SKM-1 (cell line): ENCODE results near the gene ZFR2.
A peak's percentile ranks its signal among the peaks of the same experiment; 100 is the strongest.
"Not testable (repeated sequence)": the region's sequence is repeated elsewhere in the genome, so short reads cannot be mapped to it uniquely, and the experiment has no call there.

ENCODE experiments used
- DNase-seq: peaks from one replicate; lab custom pipeline; 2025; ENCODE audit not compliant: unreplicated experiment; lab: John Stamatoyannopoulos, UW

The ZFR2 gene

DNA sequence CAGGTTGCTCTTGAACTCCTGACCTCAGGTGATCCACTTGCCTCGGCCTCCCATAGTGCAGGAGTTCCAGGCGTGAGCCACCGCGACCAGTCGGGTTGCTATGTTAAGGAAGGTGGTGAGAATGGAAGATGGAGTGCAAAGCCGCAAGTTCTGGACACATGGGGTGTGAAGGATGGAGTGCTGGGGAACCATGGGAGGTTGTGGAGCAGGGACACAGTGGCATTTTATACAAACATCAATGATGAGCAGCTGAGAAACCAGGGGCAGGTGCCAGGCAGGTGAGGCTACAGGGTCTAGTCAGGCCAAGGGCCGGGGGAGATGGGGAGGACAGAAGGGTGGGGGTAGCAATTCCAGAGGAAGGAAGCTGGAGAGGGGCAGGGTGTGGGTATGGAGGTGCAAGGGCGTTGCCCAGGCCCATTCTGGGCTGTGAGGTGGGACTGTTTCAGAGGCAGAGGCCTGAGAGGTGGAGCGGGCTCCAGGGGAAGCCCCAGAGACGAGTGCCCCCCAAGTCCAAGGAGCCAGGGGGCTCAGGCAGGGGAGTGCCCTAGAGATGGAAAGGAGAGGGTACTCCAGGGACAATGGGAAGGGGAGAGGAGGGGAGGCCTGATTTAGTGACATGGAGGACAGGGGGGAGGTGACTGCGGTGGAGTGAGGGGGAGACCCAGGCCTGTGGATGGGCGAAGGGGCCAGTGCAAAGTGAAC lies 94.9 kb downstream of the ZFR2 start:
- no peak for DNase-seq

DNA sequence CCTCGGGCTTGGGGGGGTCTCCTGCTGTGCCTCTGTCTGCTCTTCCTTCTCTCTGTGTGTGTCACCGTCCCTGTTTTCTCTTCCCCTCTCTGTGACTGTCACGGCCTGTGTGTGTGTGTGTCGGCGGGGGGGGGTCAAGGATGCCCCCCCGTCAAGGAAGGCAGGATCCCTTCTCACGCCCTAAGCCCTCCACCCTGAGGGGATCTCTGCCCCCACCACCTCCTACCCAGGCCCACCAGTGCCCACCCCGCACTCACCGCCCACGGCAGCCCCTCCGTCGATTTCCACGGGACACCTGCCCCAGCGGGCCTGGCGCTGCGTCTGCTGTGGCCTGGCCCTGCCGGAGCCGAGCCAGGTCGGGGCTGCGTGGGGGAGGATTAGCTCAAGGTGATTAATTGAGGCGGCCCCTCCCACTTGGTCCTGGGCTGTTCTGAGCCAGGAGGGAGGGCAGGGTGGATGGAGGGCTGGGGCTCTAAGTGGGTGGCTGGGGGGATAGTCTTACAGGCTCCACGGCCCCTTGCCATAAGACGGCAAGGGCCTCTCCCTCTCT lies 96.9 kb downstream of the ZFR2 start, which contains the start of gene RAX2:
RAX2 (minus strand) TSS at position 323 of the 550 bp plus-strand sequence. CDS start 486 bp downstream, outside the sequence.
- DNase-seq = no peak

DNA sequence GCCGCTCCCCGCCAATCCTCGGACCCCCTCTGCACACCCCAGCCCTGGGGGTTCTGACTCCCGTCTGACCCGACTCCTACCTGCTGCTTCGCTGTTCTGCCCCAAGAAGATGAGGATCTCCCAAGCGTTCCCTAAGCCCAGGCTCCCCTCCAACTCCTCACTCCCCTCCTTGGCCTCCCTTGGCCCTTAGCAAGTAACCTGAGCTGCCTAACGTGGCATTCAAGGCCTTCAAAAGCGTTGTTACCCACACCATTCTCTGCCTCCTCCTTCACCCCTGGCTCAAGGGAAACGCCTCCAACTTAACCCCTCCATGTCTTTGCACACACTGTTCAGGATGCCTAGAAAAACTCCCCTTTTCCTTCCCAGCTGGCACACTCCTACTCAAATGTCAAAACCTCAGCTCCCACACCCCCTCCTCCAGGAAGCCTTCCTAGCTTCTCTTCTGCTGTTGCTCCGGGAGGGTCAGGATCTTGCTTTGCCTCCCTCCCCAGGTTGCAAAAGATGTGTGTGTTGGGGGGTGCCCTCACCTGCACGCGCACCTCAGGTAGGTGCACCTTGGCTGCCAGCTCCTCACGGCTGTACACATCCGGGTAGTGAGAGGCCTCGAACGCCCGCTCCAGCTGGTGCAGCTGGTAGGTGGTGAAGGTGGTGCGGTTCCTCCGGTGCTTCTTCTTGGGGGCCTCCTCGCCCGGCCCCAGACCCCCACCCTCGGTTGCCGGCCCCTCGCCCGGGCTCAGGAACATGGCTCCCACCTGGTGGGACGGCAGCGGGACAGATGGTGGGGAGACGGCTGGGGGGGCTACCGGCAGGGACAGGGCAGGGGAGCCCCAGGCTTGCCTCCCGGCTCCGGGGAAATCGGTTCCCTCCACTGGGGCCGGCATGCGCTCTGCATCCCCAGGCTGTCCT lies 97.6 kb downstream of the ZFR2 start:
- no peak for DNase-seq

DNA sequence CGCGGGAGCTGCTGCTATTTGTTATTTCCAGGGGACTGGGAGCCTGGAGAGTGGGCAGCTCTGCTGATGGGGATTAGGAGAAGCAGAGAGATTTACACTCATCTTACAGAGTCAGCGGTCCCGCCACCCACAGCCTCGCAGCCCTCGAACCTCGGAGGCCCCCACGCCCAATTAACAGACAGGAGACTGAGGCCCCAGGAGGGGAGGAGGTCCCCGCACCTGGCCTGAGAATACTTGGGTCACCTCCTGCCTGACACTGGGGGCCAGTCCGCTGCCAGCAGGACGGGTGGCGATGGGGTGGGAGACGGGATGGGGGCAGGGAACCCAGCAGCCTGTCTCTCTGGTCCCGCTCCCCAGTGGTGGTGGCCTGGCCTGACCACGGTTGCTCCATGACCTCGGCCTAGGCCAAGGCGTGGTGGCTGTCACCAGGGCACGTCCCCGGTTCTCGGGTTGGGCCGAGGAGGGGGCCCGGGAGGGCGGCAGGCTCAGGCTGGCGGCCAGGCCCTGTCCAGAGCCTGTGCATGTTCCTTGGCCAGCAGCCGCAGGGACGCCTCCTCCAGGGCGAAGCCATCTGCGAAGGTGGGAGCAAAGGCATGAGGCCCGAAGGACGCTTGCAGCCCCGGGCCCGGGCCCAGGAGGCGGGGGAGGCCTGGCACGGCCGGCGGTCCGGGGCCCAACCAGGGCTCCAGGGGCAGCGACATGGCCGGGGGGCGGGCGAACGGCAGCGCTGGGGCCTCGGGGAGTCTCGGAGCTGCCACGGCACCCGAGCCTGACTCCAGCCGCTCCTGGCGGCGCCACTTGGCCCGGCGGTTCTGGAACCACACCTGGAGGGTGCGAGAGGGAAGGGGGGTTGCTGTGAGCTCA lies 98.5 kb downstream of the ZFR2 start:
- DNase-seq = no peak

DNA sequence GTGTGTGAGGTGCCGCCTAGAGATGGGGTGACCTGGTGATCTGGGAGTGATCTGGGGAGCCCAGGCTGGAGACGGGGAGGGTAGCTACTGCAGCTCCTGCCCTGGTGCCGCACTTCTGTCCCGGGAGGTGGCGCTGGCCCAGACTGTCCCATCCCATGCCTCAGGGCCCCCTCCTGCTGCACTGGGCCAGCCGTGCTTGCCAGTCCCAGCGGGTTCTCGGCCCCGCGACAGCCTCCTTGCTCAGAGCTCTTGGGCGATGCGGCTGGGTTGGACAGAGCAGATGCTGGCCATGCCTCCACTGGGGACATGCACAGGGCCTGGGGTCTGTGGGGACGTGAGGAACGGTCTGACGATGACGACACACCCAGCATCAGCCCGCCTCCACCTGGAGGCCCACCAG lies 99.3 kb downstream of the ZFR2 start:
- DNase-seq = no peak

DNA sequence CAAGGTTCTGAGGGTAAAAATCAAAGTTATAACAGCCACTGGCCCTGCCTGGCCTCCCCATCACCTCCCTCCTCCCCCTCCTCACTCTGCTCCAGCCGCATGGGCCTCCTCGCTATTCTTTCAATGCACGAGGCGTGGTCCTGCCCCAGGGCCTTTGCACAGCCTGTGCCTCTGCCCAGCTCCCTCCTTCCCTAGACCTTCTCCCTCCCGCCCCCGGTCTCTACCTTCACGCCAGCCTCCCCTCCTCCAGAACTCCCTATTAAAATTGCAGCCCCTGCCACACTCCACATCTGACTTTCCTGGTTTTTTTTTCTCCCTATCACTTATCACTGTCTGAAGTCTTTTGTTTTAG lies 100.1 kb downstream of the ZFR2 start:
- no peak for DNase-seq

DNA sequence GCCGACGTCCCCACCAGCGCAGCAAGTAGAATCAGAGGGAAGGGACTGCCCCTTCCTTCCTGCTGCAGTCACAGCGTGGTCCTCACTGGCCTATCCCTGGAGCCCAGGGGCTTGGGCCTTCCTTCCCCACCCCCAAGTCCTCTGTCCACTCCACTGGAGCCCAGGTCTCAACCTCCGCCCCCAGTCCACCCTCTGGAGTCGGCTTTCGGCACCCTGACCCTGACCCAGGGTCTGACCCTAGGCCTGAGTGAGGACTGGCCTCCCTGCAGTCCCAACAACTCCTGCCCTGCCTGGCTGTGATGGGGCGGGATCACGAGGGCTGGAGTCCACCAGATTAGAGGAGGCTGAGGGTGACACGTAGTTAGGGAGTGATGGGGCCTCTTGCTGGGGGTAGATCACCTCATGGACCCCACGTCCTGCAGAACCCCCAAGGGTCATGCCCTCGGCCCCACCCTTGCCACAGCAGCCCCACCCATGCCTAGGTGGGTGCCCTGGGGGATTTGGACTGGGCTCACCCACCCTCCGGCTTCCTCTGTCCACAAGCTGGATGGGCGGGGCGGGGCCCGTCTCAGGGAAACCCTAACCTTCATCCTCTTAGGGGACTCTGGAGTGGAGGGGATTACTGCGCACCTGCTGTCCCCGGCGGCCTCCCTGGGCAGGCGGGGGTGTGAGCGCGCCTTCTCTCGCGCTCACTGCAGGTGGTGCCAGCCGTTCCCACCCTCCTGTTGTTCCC lies 100.7 kb downstream of the ZFR2 start:
- no peak for DNase-seq

DNA sequence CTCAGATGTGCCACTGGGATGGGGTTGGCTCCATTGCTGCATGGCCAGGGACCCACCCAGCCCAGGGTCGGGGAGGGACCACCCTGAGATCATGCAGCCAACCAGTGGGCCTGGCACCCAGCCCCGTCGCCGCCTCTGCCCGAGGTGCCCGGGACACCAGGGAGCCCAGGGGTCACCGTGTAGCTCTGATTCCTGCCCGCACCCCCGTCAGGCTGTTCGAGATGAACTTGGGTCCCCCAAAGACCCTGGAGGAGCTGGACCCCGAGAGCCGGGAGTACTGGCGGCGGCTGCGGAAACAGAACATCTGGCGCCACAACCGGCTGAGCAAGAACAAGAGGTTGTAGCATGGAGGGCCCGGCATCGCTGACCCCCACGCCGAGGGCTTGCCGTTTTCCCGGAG lies 101.8 kb downstream of the ZFR2 start:
- no peak for DNase-seq

DNA sequence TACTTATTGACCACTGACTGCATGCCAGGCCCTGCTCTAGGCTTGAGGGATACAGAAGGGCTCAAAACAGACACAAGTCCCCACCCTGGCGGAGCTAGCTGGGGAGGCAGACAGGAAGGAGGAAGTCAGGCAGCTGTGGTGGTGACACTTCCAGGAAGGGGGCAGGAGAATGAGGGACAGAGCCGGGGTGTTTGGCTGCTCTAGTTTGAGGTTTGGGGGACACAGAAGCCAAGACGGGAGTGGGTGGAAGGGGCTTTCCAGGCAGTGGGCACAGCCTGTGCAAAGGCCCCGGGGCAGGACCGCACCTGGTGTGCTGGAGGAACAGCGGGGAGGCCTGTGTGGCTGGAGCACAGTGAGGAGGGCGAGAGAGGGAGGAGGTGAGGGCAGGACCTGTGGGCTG lies 102.3 kb downstream of the ZFR2 start:
- no peak for DNase-seq

DNA sequence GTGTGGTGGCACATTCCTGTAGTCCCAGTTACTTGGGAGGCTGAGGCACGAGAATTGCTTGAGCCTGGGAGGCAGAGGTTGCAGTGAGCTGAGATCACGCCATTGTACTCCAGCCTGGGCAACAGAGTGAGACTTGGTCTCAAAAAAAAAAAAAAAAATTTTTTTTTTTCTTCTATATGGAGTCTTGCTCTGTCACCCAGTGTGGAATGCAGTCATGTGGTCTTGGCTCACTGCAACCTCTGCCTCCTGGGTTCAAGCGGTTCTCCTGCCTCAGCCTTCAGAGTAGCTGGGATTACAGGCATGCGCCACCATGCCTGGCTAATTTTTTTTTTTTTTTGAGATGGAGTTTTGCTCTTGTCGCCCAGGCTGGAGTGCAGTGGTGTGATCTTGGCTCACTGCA lies 103.1 kb downstream of the ZFR2 start:
- DNase-seq = not testable (repeated sequence)

DNA sequence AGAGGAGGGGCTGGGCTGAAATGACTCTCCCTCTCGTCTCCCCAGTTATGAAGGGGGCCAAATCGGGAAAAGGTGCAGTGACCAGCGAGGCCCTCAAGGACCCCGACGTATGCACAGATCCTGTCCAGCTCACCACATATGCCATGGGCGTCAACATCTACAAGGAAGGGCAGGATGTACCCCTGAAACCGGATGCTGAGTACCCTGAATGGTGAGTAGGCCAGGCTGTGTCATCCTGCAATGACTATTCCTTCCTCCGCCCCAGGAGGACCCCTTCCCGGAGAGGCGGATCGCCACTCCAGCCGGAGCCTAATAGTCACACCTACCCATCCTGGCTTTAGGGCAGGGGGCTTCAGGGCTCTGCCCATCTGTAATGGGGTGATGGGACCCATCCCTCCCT lies 103.7 kb downstream of the ZFR2 start:
- no peak for DNase-seq

DNA sequence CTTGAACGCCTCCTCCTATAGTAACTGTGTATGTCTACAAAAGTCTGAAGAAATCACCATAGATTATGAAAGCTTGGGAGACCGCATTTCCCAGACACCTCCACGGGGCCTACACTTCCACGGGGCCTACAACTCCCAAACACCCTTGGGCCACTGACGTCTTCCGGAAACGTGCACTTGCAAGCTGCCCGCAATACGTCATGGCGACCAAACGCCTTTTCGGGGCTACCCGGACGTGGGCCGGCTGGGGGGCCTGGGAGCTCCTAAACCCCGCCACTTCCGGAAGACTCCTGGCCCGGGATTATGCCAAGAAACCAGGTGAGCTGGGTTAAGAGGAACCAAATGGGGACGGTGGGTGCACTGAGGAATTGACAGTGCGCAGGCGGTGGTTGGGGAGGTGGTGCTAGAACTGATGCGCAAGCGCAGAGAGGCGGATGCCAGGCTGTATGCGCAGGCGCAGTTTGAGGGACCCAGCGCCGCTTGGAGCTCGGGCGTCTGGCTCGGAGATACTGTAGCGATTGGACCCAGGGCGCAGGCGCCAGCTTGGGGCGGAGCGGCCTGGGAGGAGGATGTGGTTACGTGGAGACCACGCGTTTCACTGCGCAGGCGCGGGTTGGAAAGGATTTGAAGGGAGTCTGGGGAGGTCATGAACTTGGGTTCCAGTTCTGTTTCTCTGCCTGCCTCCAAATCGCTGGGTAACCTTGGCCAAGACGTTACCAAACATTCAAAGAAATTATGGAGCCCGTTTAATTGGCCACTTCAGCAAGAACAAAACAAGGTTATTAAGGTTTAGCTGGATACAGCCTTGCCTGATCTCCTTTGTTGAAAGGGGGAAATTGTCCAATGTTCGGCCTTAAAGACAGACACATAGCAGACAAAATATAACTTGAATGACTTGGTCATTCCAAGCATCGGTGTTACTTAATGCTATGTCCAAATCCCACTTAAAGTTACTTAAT lies 106.1 kb downstream of the ZFR2 start, which contains the start of gene MRPL54:
MRPL54 (plus strand) TSS at position 182 of the 959 bp plus-strand sequence; CDS start at position 201, 19 bp downstream.
- DNase-seq = peak; percentile 98

DNA sequence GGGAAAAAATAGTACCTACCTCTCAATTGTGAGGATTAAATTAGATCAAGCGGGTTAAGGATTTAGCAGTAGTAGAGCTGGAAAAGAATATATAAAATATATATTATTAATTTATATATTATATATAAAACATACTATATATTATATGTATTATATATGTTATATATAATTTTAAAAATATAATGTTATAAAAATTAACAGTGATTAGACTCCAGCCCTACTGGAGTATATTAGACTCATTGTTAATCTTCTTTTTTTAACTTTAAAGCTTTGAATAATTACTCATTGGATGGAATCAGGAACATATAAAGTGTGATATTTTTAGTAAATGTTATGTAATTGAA lies 106.7 kb downstream of the ZFR2 start:
- no peak for DNase-seq

DNA sequence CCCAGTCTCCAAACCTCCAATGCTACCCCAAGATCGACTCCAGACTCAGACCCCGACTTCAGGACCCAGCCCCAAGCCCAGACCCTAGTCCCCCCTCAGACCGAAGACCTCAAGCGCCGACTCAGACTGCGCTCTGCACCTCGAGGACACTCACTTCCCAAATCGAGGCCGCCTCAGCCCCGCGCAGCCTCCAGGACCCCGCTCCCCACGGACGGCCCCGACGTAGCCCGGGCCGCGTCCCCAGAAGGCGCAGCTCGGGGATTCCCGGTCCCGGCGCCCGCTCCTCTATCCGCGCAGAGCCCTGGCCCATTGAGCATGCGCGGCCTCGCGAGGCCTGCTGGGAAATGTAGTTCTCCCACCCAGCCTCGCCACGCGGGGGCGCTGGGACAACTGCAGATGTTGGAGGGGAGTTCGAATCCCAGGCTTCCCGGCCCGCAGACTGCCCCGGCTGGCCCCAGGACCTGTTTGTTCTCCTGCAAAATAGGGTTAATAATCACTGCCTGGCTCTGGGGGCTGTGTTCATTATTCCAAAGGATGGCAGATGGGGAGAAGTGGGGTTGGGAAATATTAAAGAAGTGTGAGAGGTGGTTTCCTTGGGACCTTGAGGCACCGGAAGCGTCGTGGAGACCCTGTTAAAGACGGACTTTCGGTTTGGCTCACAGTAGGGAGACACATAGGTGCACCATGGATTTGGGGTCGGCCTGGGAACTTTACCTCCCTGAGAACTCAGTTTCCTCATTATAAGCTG lies 107.3 kb downstream of the ZFR2 start, which contains the start of gene APBA3:
APBA3 (minus strand) TSS at position 311 of the 748 bp plus-strand sequence. CDS start 1,428 bp downstream, outside the sequence.
- DNase-seq = peak; percentile 72

DNA sequence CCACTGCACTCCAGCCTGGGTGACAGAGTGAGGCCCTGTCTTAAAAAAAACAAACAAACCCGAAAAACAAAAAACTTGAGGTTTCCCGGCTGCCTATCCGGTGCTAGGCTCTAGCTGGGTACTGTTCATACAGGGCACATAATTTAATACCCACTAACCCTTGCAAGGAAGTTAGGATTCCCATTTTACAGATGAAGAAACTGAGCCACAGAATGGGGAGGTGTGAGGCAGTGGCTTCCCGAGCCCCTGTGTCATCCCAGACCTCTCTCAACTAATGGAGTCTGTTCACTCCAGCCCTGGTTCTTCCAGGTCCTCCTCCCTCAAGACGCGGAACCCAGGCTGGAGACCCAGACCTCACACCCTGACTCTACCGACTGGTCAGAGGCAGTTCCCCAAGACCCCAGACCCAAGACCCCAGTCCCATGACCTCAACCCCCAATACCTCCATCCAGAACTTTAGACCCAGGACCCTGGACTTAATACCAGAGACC lies 107.9 kb downstream of the ZFR2 start:
- DNase-seq = no peak

DNA sequence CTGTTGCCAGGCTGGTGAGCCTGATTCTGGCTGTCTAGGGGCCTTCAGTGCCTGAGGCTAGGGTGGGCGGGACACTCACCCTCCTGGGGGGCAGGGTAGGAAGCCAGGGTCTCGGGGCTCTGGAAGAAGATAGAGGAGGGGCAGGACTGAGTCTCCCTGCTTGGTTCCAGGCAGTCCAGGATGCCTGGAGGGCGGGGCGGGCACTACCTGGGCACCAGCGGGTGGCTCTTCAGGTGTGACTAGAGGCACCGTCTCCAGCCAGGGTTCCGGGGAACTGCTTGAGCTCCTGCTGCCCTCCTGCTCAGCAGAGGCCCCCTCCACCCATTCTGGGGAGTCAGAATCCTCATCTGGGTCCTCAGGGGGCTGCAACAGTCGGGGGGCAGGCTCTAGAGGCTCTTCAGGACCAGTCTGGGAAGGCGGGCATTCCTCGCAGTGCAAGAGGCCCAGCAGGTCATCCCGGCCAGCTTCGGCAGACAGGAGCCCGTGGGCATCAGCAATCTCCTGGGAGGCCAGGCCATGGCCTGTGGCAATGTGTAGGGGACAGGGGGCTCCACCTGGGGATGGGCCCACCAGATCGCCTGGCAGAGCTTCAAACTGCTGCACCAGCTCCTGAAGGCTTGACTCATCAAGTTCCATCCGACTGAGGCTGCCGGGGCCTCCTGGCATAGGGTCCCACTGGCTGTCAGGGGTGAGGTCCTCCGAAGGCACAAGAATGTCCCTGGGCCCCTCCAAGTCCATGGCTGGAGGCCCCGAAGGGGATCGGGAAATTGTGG lies 109.2 kb downstream of the ZFR2 start:
- DNase-seq = no peak

DNA sequence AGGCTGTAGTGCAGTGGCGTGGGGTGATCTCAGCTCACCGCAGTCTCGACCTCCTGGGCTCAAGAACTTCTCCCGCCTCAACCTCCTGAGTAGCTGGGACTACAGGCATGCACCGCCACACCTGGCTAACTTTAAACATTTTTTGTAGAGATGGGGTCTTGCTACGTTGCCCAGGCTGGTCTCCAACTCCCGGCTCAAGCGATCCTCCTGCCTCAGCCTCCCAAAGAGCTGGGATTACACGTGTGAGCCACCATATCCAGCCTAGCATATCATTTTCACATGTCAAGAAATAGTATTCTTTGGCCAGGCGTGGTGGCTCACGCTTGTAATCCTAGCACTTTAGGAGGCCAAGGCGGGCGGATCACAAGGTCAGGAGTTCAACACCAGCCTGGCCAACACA lies 110.5 kb downstream of the ZFR2 start:
- not testable (repeated sequence) for DNase-seq
